Lung (tissue), 12 donors: ENCODE results near the gene IL17B. TPM values are rescaled to one million over a fixed set of nuclear protein-coding genes. Genes with fewer than 3 reads are reported as not detected.

Experiments used
- ATAC-seq: fragments of 200-7000 bp; cut with Tn5 transposase; one replicate; pipeline ENCODE4 v1.9.1; 2020; ENCODE audit warnings: moderate number of reproducible peaks; ENCODE audit not compliant: insufficient read depth, low FRiP score
- DNase-seq, 3 donors: peaks; one replicate each; pipeline ENCODE4 v3.0.0-alpha.2; 2013 to 2017
- H3K27ac ChIP-seq, 2 donors: one replicate each; pipeline ENCODE4 v1.5.1; 2013; ENCODE audit warnings: mild to moderate bottlenecking in 2 of 2, moderate library complexity in 2 of 2, control low read depth in 1 of 2, inconsistent platforms in 1 of 2, low read depth in 1 of 2, low read length in 1 of 2
- H3K27me3 ChIP-seq, 3 donors: one replicate each; pipeline ENCODE4 v1.5.1; 2013; ENCODE audit warnings: low read length in 2 of 3; ENCODE audit not compliant: control insufficient read depth in 3 of 3, insufficient read depth in 3 of 3
- H3K36me3 ChIP-seq, 4 donors: one replicate each; pipeline ENCODE4 v1.5.1; 2013; ENCODE audit warnings: low read length in 4 of 4, mild to moderate bottlenecking in 1 of 4, moderate library complexity in 1 of 4; ENCODE audit not compliant: control insufficient read depth in 4 of 4, insufficient read depth in 4 of 4
- H3K4me1 ChIP-seq, 5 donors: one replicate each; pipeline ENCODE4 v1.5.1; 2013; ENCODE audit warnings: low read length in 5 of 5, mild to moderate bottlenecking in 2 of 5, moderate library complexity in 1 of 5; ENCODE audit not compliant: control insufficient read depth in 5 of 5, insufficient read depth in 5 of 5
- H3K4me3 ChIP-seq: one replicate; pipeline ENCODE4 v1.5.1; 2013; ENCODE audit warnings: mild to moderate bottlenecking, control low read depth, moderate library complexity
- H3K9ac ChIP-seq, 2 donors: one replicate each; pipeline ENCODE4 v1.5.1; 2013; ENCODE audit warnings: low read length in 2 of 2, control low read depth in 1 of 2; ENCODE audit not compliant: insufficient read depth in 1 of 2
- H3K9me3 ChIP-seq, 4 donors: one replicate each; pipeline ENCODE4 v1.5.1; 2013; ENCODE audit warnings: low read length in 3 of 4, mild to moderate bottlenecking in 1 of 4, moderate library complexity in 1 of 4; ENCODE audit not compliant: control insufficient read depth in 4 of 4, insufficient read depth in 3 of 4
- CTCF ChIP-seq: IDR thresholded peaks from 2 replicates; pipeline ENCODE4 v1.5.1; 2012; ENCODE audit warnings: mild to moderate bottlenecking; ENCODE audit errors: control extremely low read depth, extremely low read depth
- WGBS, 2 donors: extraction: QIAGEN DNeasy Blood & Tissue Kit; methylation state at CpG; one replicate each; pipeline ENCODE4 v1.1.7; 2013; 5-methylcytosine and 5-hydroxymethylcytosine counted together
- polyA plus RNA-seq, 2 donors: library from polyadenylated mRNA; stranded (reverse); fragments of 200-250 nt; gene quantifications; one replicate each; pipeline ENCODE4 v1.2.1, GENCODE V29; 2013
- total RNA-seq, 2 donors: library from RNA; depleted of rRNA in 1 of 2; stranded (reverse); fragments of >200 nt in 1 of 2; gene quantifications; one replicate each; pipeline ENCODE4 v1.2.1, GENCODE V29; 2014 to 2021
- donor health status: control.
- donor health status: control.
- donor health status: Bipolar disorder and iron deficiency.
- donor health status: healthy.
- donor health status: DM: yes; HTN: yes; CAD: no.

IL17B gene
- total and polyA plus RNA-seq, 4 donors: 0.26 to 1.3 (median 0.39) TPM

- TF ChIP-seq CTCF: no peak
- H3K4me1 ChIP-seq: peaks cover 0 to 58% (median 33%) of the 10 kb centered on the region in 5 donors
- WGBS, 2 donors: 48 to 49% methylated on average over 7 of the region's 7 CpGs
- no peaks in the 10 kb centered on the region for H3K9me3 ChIP-seq
- ATAC-seq (no peak), DNase-seq (peak; percentile 41 to 55 (median 52))
- no peak overlapping the region for H3K4me3 ChIP-seq
- no peaks in the 10 kb centered on the region for H3K27me3 ChIP-seq
- peak overlapping the region; percentile 76 to 93 for H3K27ac ChIP-seq
- H3K9ac ChIP-seq: peak overlapping the region in 1 of 2 donors; percentile 84
- peaks cover 0 to 58% (median 21%) of the 10 kb centered on the region in 4 donors for H3K36me3 ChIP-seq
Measured at GRCh38 chr5:149423794-149424268, 44.7 kb upstream of the IL17B start.

- DNase-seq (peak in 2 of 3 donors; percentile 24 to 44), ATAC-seq (no peak)
- Histone ChIP-seq H3K9ac (peak overlapping the region; percentile 26 to 84), H3K4me3 (no peak overlapping the region), H3K4me1 (peaks cover 0 to 64% (median 39%) of the 10 kb centered on the region in 5 donors), H3K9me3 (no peaks in the 10 kb centered on the region), H3K36me3 (peaks cover 0 to 60% (median 20%) of the 10 kb centered on the region in 4 donors), H3K27me3 (no peaks in the 10 kb centered on the region), H3K27ac (peak overlapping the region; percentile 76 to 93)
- WGBS, 2 donors: 44 to 45% methylated on average over 9 of the region's 9 CpGs
- no peak for TF ChIP-seq CTCF
Measured at GRCh38 chr5:149423049-149423793, 44.1 kb upstream of the IL17B start.

GRCh38 chr5:149422366-149423048 is 43.4 kb upstream of the IL17B start:
- Histone ChIP-seq H3K27ac (peak overlapping the region; percentile 80 to 93), H3K36me3 (peaks cover 0 to 60% (median 21%) of the 10 kb centered on the region in 4 donors), H3K4me1 (peaks cover 1 to 71% (median 46%) of the 10 kb centered on the region in 5 donors), H3K4me3 (no peak overlapping the region), H3K9me3 (no peaks in the 10 kb centered on the region), H3K9ac (peak overlapping the region in 1 of 2 donors; percentile 84), H3K27me3 (no peaks in the 10 kb centered on the region)
- 10 to 17% methylated on average over 19 of the region's 19 CpGs for WGBS, 2 donors
- ATAC-seq (peak; percentile 46), DNase-seq (peak; percentile 98 to 100 (median 99))
- TF ChIP-seq CTCF: no peak
